A549 (cell line): ENCODE measurements around the gene TNPO2. TPM values are rescaled to one million over a fixed set of nuclear protein-coding genes. Genes with fewer than 3 reads are reported as not detected.

Source experiments
- ATAC-seq, 2 experiments: fragments of 200-7000 bp in 1 of 2; fragments of >200 bp in 1 of 2; cut with Nextera tagmentation in 1 of 2; cut with Tn5 transposase in 1 of 2; 3 replicates each; pipeline versions ENCODE4 v1.8.0 to v1.9.1; 2018 to 2020; ENCODE audit warnings: mild to moderate bottlenecking in 1 of 2, moderate library complexity in 1 of 2
- CTCF ChIA-PET: fragments of 300-600 bp; sonication (Branson Sonifier 250); formaldehyde crosslinking; extraction: SDS; loops from one replicate; lab custom pipeline; 2021; ENCODE audit warnings: antibody characterized with exemption, inconsistent platforms; lab: Yijun Ruan, JAX
- POLR2A ChIA-PET: fragments of 350-600 bp; formaldehyde crosslinking; extraction: SDS; loops from one replicate; lab custom pipeline; 2021; ENCODE audit warnings: antibody characterized with exemption, inconsistent platforms; lab: Yijun Ruan, JAX
- DNase-seq, 2 experiments: peaks; one replicate each; pipeline versions ENCODE4 v3.0.0 to v3.0.0-alpha.2; 2011 to 2016; ENCODE audit warnings: low read depth in 1 of 2, low spot score in 1 of 2
- FAIRE-seq: peaks from 2 replicates; lab custom pipeline; 2011; peaks lifted over from hg19 to GRCh38; lab: Jason Lieb, UNC
- H3K27ac ChIP-seq, 2 experiments: fragments of >200 bp; sonication (Bioruptor Twin); formaldehyde crosslinking; 3 replicates each; pipeline ENCODE4 v1.5.1; 2016 to 2017
- H3K4me1 ChIP-seq: fragments of >200 bp; sonication (Bioruptor Twin); formaldehyde crosslinking; 3 replicates; pipeline ENCODE4 v1.6.1; 2016
- H3K4me2 ChIP-seq: fragments of >200 bp; sonication (Bioruptor Twin); formaldehyde crosslinking; 3 replicates; pipeline ENCODE4 v1.6.1; 2016
- H3K4me3 ChIP-seq: fragments of >200 bp; sonication (Bioruptor Twin); formaldehyde crosslinking; 3 replicates; pipeline ENCODE4 v1.5.1; 2016
- H3K9me3 ChIP-seq: fragments of >200 bp; sonication (Bioruptor Twin); formaldehyde crosslinking; 3 replicates; pipeline ENCODE4 v1.6.1; 2016
- CBX2 ChIP-seq: fragments of 200-600 bp; sonication (generic); IDR thresholded peaks from 2 replicates; pipeline ENCODE4 v1.6.1; 2016; ENCODE audit warnings: low read depth, mild to moderate bottlenecking, borderline replicate concordance
- CBX8 ChIP-seq: fragments of 200-600 bp; sonication (generic); IDR thresholded peaks from 2 replicates; pipeline ENCODE4 v1.6.1; 2016
- CEBPB ChIP-seq, 2 experiments: fragments of >200 bp in 1 of 2; sonication (Bioruptor Twin) in 1 of 2; formaldehyde crosslinking in 1 of 2; IDR thresholded peaks; 2 replicates each; pipeline ENCODE4 v1.6.1; 2012 to 2016
- CHD4 ChIP-seq: fragments of 200-600 bp; sonication (generic); IDR thresholded peaks from 2 replicates; pipeline ENCODE4 v1.6.1; 2016; ENCODE audit warnings: antibody characterized with exemption, mild to moderate bottlenecking, borderline replicate concordance
- EHMT2 ChIP-seq: fragments of 200-600 bp; sonication (generic); IDR thresholded peaks from 2 replicates; pipeline ENCODE4 v1.6.1; 2016; ENCODE audit warnings: antibody characterized with exemption, low read depth, mild to moderate bottlenecking, moderate library complexity
- EP300 ChIP-seq, 2 experiments: fragments of >200 bp; sonication (Bioruptor Twin); formaldehyde crosslinking; IDR thresholded peaks; 2 replicates in 1 of 2; 3 replicates in 1 of 2; pipeline ENCODE4 v1.6.1; 2016 to 2017
- HOXB13 ChIP-seq: fragments of 250-450 bp; sonication (Bioruptor Pico); IDR thresholded peaks from 2 replicates; pipeline ENCODE4 v1.5.0; 2020; ENCODE audit warnings: low read depth, mild to moderate bottlenecking, moderate library complexity
- HOXB5 ChIP-seq: fragments of 250-450 bp; sonication (Bioruptor Pico); IDR thresholded peaks from 2 replicates; pipeline ENCODE4 v1.5.0; 2020; ENCODE audit warnings: mild to moderate bottlenecking, moderate library complexity
- JUN ChIP-seq, 2 experiments: fragments of >200 bp; sonication (Bioruptor Twin); formaldehyde crosslinking; IDR thresholded peaks; 2 replicates in 1 of 2; 3 replicates in 1 of 2; pipeline ENCODE4 v1.6.1; 2016 to 2017
- JUNB ChIP-seq: fragments of >200 bp; sonication (Bioruptor Twin); formaldehyde crosslinking; IDR thresholded peaks from 2 replicates; pipeline ENCODE4 v1.6.1; 2016
- MAFK ChIP-seq: fragments of 450-650 bp; IDR thresholded peaks from 2 replicates; pipeline ENCODE4 v1.6.1; 2014; ENCODE audit not compliant: partially characterized antibody
- NPAS2 ChIP-seq: fragments of 250-450 bp; sonication (Bioruptor Pico); IDR thresholded peaks from 2 replicates; pipeline ENCODE4 v1.8.0; 2022; ENCODE audit warnings: mild to moderate bottlenecking, moderate library complexity, borderline replicate concordance
- RARB ChIP-seq: fragments of 250-450 bp; sonication (Bioruptor Pico); IDR thresholded peaks from 2 replicates; pipeline ENCODE4 v1.8.0; 2021; ENCODE audit warnings: mild to moderate bottlenecking, moderate library complexity
- RCOR1 ChIP-seq: fragments of 150-350 bp; IDR thresholded peaks from 2 replicates; pipeline ENCODE4 v1.6.1; 2014; ENCODE audit warnings: antibody characterized with exemption, low read length, low read depth
- RNF2 ChIP-seq: fragments of 200-600 bp; sonication (generic); IDR thresholded peaks from 2 replicates; pipeline ENCODE4 v1.6.1; 2016; ENCODE audit warnings: low read depth, mild to moderate bottlenecking, antibody characterized with exemption, moderate library complexity, borderline replicate concordance
- TFCP2L1 ChIP-seq: fragments of 250-450 bp; sonication (Bioruptor Pico); IDR thresholded peaks from 2 replicates; pipeline ENCODE4 v1.5.0; 2021; ENCODE audit warnings: mild to moderate bottlenecking
- TP53 ChIP-seq: fragments of 250-450 bp; sonication (Bioruptor Pico); IDR thresholded peaks from 2 replicates; pipeline ENCODE4 v1.5.0; 2021; ENCODE audit warnings: mild to moderate bottlenecking, moderate library complexity
- WGBS: methylation state at CpG from one replicate; pipeline ENCODE4 v1.1.6; 2017; ENCODE audit errors: missing lambda C conversion rate; 5-methylcytosine and 5-hydroxymethylcytosine counted together
- polyA plus RNA-seq, 4 experiments: library from polyadenylated mRNA; depleted of rRNA in 3 of 4; stranded (reverse); fragments of >200 nt; fragmentation: RNase III in 1 of 4; extraction: RNeasy Plus Mini Kit Qiagen cat#74134 plus additional on column Dnase treatment in 1 of 4; gene quantifications; 2 replicates in 3 of 4; 3 replicates in 1 of 4; pipeline ENCODE4 v1.2.3, GENCODE V29; 2011 to 2017
- TF ChIP-seq, protein P1 (sequence below): fragments of >200 bp; sonication (Bioruptor Twin); formaldehyde crosslinking; IDR thresholded peaks from 3 replicates; pipeline ENCODE4 v1.5.1; 2016
- TF ChIP-seq, protein P2 (sequence below): fragments of >200 bp; sonication (Bioruptor Twin); formaldehyde crosslinking; IDR thresholded peaks from 3 replicates; pipeline ENCODE4 v1.6.1; 2016
- TF ChIP-seq, protein P3 (sequence below): fragments of 150-350 bp; IDR thresholded peaks from 2 replicates; pipeline ENCODE4 v1.6.1; 2014; ENCODE audit warnings: low read depth, mild to moderate bottlenecking, low read length
- TF ChIP-seq, protein P4 (sequence below): fragments of 450-650 bp; IDR thresholded peaks from 2 replicates; pipeline ENCODE4 v1.6.1; 2014; ENCODE audit warnings: antibody characterized with exemption

The TNPO2 gene
- polyA plus RNA-seq, 2 of the 4 experiments (the other 2 are of a cell fraction) = 33.7 to 41.0 TPM

DNA sequence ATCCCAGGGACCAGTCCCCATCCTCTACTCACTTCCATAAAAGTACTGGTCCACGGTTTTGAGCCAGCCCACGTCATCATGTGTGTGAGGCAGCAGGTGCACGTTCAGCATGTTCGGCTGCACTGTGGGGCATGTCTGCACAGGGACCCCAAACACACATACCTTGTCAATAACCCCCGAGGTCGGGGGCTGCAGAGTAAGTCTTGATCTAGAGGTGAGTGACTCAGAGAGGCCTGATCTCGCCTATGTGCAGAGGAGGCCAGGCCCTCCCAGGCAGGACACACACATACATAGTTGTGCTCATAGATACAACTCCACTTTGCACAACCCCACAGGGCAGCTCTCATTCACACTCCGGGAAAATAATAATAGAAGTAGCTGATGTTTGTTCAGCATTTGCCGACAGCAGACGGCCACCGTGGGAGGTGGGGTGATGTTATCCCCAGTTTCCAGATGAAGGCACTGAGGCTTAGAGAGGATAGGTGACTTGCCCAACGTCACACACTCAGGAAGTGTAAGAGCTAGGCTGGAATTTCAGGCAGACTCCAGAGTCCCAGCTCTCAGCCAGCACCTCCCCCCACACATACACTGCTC lies 58.0 kb downstream of the TNPO2 start:
- no peaks in the 10 kb centered on the region for H3K9me3 ChIP-seq
- ATAC-seq = peak in 1 of 2 experiments; percentile 2; a peak in 1 of 6 replicates
- ChIA-PET CTCF (interaction anchor here (0.6 to 1.3 kb wide), 3 partner anchors 11 to 412 kb away, joined by 3 to 6 read pairs (median 4); no protein-coding TSS in a partner anchor), POLR2A (interaction anchor here (0.5 to 1.2 kb wide), 5 partner anchors 10 to 55 kb away, joined by 3 to 5 read pairs (median 3); partner anchors contain the start of genes DHPS, ZNF490 and ZNF791)
- 52% methylated on average over 12 of the region's 12 CpGs for WGBS
- no peak for TF ChIP-seq CHD4
- no peak for TF ChIP-seq NPAS2 (CRISPR knock-in tag)
- no peak for TF ChIP-seq JUNB
- no peak for TF ChIP-seq RNF2
- TF ChIP-seq HOXB5 = no peak
- TF ChIP-seq, protein P1, sequence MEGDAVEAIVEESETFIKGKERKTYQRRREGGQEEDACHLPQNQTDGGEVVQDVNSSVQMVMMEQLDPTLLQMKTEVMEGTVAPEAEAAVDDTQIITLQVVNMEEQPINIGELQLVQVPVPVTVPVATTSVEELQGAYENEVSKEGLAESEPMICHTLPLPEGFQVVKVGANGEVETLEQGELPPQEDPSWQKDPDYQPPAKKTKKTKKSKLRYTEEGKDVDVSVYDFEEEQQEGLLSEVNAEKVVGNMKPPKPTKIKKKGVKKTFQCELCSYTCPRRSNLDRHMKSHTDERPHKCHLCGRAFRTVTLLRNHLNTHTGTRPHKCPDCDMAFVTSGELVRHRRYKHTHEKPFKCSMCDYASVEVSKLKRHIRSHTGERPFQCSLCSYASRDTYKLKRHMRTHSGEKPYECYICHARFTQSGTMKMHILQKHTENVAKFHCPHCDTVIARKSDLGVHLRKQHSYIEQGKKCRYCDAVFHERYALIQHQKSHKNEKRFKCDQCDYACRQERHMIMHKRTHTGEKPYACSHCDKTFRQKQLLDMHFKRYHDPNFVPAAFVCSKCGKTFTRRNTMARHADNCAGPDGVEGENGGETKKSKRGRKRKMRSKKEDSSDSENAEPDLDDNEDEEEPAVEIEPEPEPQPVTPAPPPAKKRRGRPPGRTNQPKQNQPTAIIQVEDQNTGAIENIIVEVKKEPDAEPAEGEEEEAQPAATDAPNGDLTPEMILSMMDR = no peak
- TF ChIP-seq HOXB13 = no peak
- TF ChIP-seq CBX8 = no peak
- TF ChIP-seq, protein P2, sequence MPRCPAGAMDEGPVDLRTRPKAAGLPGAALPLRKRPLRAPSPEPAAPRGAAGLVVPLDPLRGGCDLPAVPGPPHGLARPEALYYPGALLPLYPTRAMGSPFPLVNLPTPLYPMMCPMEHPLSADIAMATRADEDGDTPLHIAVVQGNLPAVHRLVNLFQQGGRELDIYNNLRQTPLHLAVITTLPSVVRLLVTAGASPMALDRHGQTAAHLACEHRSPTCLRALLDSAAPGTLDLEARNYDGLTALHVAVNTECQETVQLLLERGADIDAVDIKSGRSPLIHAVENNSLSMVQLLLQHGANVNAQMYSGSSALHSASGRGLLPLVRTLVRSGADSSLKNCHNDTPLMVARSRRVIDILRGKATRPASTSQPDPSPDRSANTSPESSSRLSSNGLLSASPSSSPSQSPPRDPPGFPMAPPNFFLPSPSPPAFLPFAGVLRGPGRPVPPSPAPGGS = no peak
- TF ChIP-seq EP300 (IDR thresholded peaks at IDR 0.05) = no peak
- no peak for TF ChIP-seq TFCP2L1 (CRISPR knock-in tag)
- TF ChIP-seq RCOR1 = no peak
- no peak for TF ChIP-seq EHMT2
- TF ChIP-seq JUN (IDR thresholded peaks at IDR 0.05) = no peak
- TF ChIP-seq, protein P3, sequence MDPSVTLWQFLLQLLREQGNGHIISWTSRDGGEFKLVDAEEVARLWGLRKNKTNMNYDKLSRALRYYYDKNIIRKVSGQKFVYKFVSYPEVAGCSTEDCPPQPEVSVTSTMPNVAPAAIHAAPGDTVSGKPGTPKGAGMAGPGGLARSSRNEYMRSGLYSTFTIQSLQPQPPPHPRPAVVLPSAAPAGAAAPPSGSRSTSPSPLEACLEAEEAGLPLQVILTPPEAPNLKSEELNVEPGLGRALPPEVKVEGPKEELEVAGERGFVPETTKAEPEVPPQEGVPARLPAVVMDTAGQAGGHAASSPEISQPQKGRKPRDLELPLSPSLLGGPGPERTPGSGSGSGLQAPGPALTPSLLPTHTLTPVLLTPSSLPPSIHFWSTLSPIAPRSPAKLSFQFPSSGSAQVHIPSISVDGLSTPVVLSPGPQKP = no peak
- TF ChIP-seq CBX2 = no peak
- H3K4me2 ChIP-seq = peak overlapping the region; percentile 97
- peak overlapping the region; percentile 90 for H3K4me3 ChIP-seq
- H3K27ac ChIP-seq = peak overlapping the region; percentile 82 to 86; a peak in 5 of 6 replicates
- no peak for FAIRE-seq
- peaks cover 10% of the 10 kb centered on the region for H3K4me1 ChIP-seq
- no peak for DNase-seq

DNA sequence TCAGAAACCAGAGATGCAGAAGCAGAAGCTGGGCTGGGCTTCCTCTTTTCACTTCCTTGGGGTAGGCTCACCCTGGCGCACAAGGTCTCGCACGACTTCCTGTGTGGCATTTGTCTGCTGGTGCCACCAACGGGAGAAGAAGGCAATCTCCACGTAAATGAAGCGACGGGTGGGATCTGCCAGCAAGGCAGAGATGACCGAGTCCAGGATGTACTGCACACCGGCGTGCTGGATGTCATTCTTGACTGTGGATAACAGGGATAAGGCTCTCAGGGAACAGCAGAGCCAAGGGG lies 58.5 kb downstream of the TNPO2 start:
- no peak overlapping the region for H3K4me2 ChIP-seq
- WGBS = 97% methylated on average over 10 of the region's 10 CpGs
- H3K4me3 ChIP-seq = no peak overlapping the region

More for the DNA sequence above, 58.5 kb downstream of the TNPO2 start:
- DNase-seq (no peak), FAIRE-seq (no peak), ATAC-seq (no peak)
- TF ChIP-seq TP53 (CRISPR knock-in tag) (no peak), MAFK (no peak), JUNB (no peak), CEBPB (IDR thresholded peaks at IDR 0.05) (no peak), RARB (no peak)
- TF ChIP-seq, protein P3 = no peak
- TF ChIP-seq, protein P2 = no peak
- TF ChIP-seq, protein P4, sequence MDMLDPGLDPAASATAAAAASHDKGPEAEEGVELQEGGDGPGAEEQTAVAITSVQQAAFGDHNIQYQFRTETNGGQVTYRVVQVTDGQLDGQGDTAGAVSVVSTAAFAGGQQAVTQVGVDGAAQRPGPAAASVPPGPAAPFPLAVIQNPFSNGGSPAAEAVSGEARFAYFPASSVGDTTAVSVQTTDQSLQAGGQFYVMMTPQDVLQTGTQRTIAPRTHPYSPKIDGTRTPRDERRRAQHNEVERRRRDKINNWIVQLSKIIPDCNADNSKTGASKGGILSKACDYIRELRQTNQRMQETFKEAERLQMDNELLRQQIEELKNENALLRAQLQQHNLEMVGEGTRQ = no peak
- POLR2A ChIA-PET = interaction anchor here (1.2 kb wide), 1 partner anchor 54 kb away, joined by 3 read pairs; the partner anchor contains the start of genes ZNF490 and ZNF791
- CTCF ChIA-PET = no interaction called here
- Histone ChIP-seq H3K9me3 (no peaks in the 10 kb centered on the region), H3K4me1 (peaks cover 6% of the 10 kb centered on the region), H3K27ac (no peak overlapping the region)
